Panc1 (cell line): Measurements from ENCODE around the gene RPAP2. TPM values are rescaled to one million over a fixed set of nuclear protein-coding genes. Genes with fewer than 3 reads are reported as not detected.

ENCODE experiments used
- ATAC-seq: fragments of 200-7000 bp; cut with Tn5 transposase; 2 replicates; pipeline ENCODE4 v1.9.1; 2020; ENCODE audit warnings: mild to moderate bottlenecking, moderate library complexity
- BruUV-seq: library from RNA; stranded (reverse); fragments of 400-500 nt; replicated peaks from 2 replicates; lab custom pipeline; 2021; lab: Mats Ljungman, UMichigan
- CTCF ChIA-PET: fragments of 300-600 bp; sonication (Branson Sonifier 250); formaldehyde crosslinking; loops from one replicate; lab custom pipeline; 2022; ENCODE audit warnings: antibody characterized with exemption; lab: Charles Lee
- POLR2A ChIA-PET: fragments of 300-600 bp; sonication (Branson Sonifier 250); formaldehyde crosslinking; loops from one replicate; lab custom pipeline; 2022; ENCODE audit warnings: antibody characterized with exemption; lab: Charles Lee
- DNase-seq: peaks from one replicate; pipeline ENCODE4 v3.0.0-alpha.2; 2010; ENCODE audit warnings: low read depth, low spot score
- H3K27ac ChIP-seq: 2 replicates; pipeline ENCODE4 v1.5.1; 2011; ENCODE audit warnings: mild to moderate bottlenecking, low read length, inconsistent platforms
- H3K27me3 ChIP-seq: fragments of 200-500 bp; sonication (Bioruptor generic); 2 replicates; pipeline ENCODE4 v1.6.0; 2014; ENCODE audit warnings: low read length, inconsistent platforms; ENCODE audit not compliant: control insufficient read depth, insufficient read depth
- H3K36me3 ChIP-seq: fragments of 200-500 bp; sonication (Bioruptor generic); 2 replicates; pipeline ENCODE4 v1.5.1; 2014; ENCODE audit warnings: inconsistent platforms, mild to moderate bottlenecking, low read length, moderate library complexity; ENCODE audit not compliant: control insufficient read depth, insufficient read depth
- H3K4me1 ChIP-seq: 2 replicates; pipeline ENCODE4 v1.5.1; 2011; ENCODE audit warnings: inconsistent platforms, mild to moderate bottlenecking, low read length, moderate library complexity; ENCODE audit not compliant: control insufficient read depth, insufficient read depth
- H3K4me3 ChIP-seq, 2 experiments: 2 replicates each; pipeline ENCODE4 v1.5.1; 2011 to 2012; ENCODE audit warnings: low read depth in 2 of 2, low read length in 2 of 2, mild to moderate bottlenecking in 2 of 2, inconsistent platforms in 1 of 2, moderate library complexity in 1 of 2
- H3K9me3 ChIP-seq: fragments of 200-500 bp; sonication (Bioruptor generic); 2 replicates; pipeline ENCODE4 v1.5.1; 2014; ENCODE audit warnings: low read depth, mild to moderate bottlenecking, inconsistent platforms, low read length, moderate library complexity; ENCODE audit not compliant: control insufficient read depth, insufficient read depth
- CTCF ChIP-seq: fragments of 450-650 bp; IDR thresholded peaks from 2 replicates; pipeline ENCODE4 v1.5.1; 2017; ENCODE audit warnings: mild to moderate bottlenecking
- POLR2AphosphoS5 ChIP-seq: IDR thresholded peaks from 2 replicates; pipeline ENCODE4 v1.6.1; 2012; ENCODE audit warnings: mild to moderate bottlenecking, low read depth, low read length, moderate library complexity
- REST ChIP-seq, 2 experiments: IDR thresholded peaks; 2 replicates each; pipeline ENCODE4 v1.6.1; 2011 to 2012; ENCODE audit warnings: low read depth in 2 of 2, control low read depth in 1 of 2, low read length in 1 of 2, mild to moderate bottlenecking in 1 of 2, moderate library complexity in 1 of 2; ENCODE audit not compliant: insufficient read depth in 1 of 2
- SIN3A ChIP-seq: IDR thresholded peaks from 2 replicates; pipeline ENCODE4 v1.6.1; 2012; ENCODE audit warnings: low read depth, mild to moderate bottlenecking, low read length, moderate library complexity, borderline replicate concordance; ENCODE audit not compliant: insufficient read depth
- TCF7L2 ChIP-seq: IDR thresholded peaks from 2 replicates; pipeline ENCODE4 v1.6.1; 2011; ENCODE audit warnings: mild to moderate bottlenecking, low read depth, low read length, inconsistent platforms
- in situ Hi-C: cut with HindIII; loops from 2 replicates; pipeline ENCODE4 v1.10.0; 2016; ENCODE audit warnings: low sequenced_read_pairs, low pct_unique_long_range_greater_than_20kb
- intact Hi-C: fragments of 100-400 bp; cut with micrococcal nuclease; formaldehyde crosslinking; loops from one replicate; pipeline ENCODE4 v1.10.0; 2022; ENCODE audit not compliant: unreplicated experiment
- total RNA-seq: library from RNA; stranded (reverse); gene quantifications from one replicate; pipeline ENCODE4 v1.2.1, GENCODE V29; 2021; ENCODE audit not compliant: unreplicated experiment

The RPAP2 gene
- total RNA-seq, 1 experiment from 2014 or later = 16.3 TPM

- ATAC-seq (no peak), DNase-seq (no peak)
- ChIA-PET CTCF (no interaction called here), POLR2A (interaction anchor here (0.5 kb wide), 1 partner anchor 135 kb away, joined by 3 read pairs; no protein-coding TSS in a partner anchor)
- in situ Hi-C loops = no loop called here
- H3K4me3 ChIP-seq = no peak overlapping the region
- no peak for TF ChIP-seq POLR2AphosphoS5
- TF ChIP-seq REST (IDR thresholded peaks at IDR 0.05; ENCODE audit: insufficient read depth in 1 of 2, low read depth in 2 of 2, low read length in 1 of 2) = no peak
- TF ChIP-seq SIN3A = no peak
- no peak for TF ChIP-seq TCF7L2
- no peak for TF ChIP-seq CTCF
- H3K4me1 ChIP-seq = no peaks in the 10 kb centered on the region
- no TSS peak for BruUV-seq
- intact Hi-C loops = no loop called here
- H3K27ac ChIP-seq = no peak overlapping the region
- no peaks in the 10 kb centered on the region for H3K9me3 ChIP-seq
- H3K27me3 ChIP-seq = peaks cover 2% of the 10 kb centered on the region; the same call in 1 of the 2 replicates
- no peaks in the 10 kb centered on the region for H3K36me3 ChIP-seq
These were observed 143.0 kb downstream of the RPAP2 start for GRCh38 chr1:92441697-92442342.

GRCh38 chr1:92442351-92442750, 143.5 kb downstream of the RPAP2 start:
- ChIA-PET POLR2A (no interaction called here), CTCF (no interaction called here)
- no TSS peak for BruUV-seq
- DNase-seq (no peak), ATAC-seq (no peak)
- Histone ChIP-seq H3K27ac (no peak overlapping the region), H3K36me3 (no peaks in the 10 kb centered on the region), H3K27me3 (peaks cover 2% of the 10 kb centered on the region; the same call in 1 of the 2 replicates), H3K9me3 (no peaks in the 10 kb centered on the region), H3K4me3 (no peak overlapping the region), H3K4me1 (no peaks in the 10 kb centered on the region)
- TF ChIP-seq SIN3A = no peak
- no peak for TF ChIP-seq REST (IDR thresholded peaks at IDR 0.05; ENCODE audit: insufficient read depth in 1 of 2, low read depth in 2 of 2, low read length in 1 of 2)
- TF ChIP-seq TCF7L2 = no peak
- no peak for TF ChIP-seq CTCF
- TF ChIP-seq POLR2AphosphoS5 = no peak
- intact Hi-C loops = no loop called here
- in situ Hi-C loops = no loop called here
